GM12875 (cell line): ENCODE measurements around the gene KIF5C.

Experiments
- H3K4me3 ChIP-seq: one replicate; pipeline ENCODE4 v1.5.1; 2011; ENCODE audit warnings: low read depth, low read length, control low read depth
- TF ChIP-seq, protein P1 (sequence below): IDR thresholded peaks from 2 replicates; pipeline ENCODE4 v1.5.1; 2011; ENCODE audit warnings: low read depth, mild to moderate bottlenecking, control low read depth, inconsistent platforms, low read length, moderate library complexity, borderline replicate concordance; ENCODE audit not compliant: insufficient read depth

The KIF5C gene

DNA sequence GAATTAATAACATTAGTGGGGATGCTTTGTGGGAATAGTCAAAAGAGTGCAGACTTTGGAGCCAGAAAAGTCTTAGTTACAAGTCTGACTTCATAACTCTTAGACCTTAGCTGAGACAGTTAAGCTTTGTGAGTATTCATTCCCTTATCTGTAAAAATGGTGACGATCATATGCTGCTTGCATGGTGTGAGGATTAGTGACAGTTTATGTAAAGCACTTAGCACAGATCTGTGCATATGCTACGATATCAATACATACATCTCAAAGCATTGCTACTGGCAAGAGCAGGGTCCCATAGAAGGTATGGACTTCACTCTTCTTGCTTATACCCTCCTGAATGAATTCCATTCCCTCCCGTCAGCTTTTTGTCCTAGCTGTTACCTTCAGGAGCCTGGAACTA is 106.8 kb downstream of the KIF5C start:
- TF ChIP-seq, protein P1, sequence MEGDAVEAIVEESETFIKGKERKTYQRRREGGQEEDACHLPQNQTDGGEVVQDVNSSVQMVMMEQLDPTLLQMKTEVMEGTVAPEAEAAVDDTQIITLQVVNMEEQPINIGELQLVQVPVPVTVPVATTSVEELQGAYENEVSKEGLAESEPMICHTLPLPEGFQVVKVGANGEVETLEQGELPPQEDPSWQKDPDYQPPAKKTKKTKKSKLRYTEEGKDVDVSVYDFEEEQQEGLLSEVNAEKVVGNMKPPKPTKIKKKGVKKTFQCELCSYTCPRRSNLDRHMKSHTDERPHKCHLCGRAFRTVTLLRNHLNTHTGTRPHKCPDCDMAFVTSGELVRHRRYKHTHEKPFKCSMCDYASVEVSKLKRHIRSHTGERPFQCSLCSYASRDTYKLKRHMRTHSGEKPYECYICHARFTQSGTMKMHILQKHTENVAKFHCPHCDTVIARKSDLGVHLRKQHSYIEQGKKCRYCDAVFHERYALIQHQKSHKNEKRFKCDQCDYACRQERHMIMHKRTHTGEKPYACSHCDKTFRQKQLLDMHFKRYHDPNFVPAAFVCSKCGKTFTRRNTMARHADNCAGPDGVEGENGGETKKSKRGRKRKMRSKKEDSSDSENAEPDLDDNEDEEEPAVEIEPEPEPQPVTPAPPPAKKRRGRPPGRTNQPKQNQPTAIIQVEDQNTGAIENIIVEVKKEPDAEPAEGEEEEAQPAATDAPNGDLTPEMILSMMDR, result no peak
- no peak overlapping the region for H3K4me3 ChIP-seq

DNA sequence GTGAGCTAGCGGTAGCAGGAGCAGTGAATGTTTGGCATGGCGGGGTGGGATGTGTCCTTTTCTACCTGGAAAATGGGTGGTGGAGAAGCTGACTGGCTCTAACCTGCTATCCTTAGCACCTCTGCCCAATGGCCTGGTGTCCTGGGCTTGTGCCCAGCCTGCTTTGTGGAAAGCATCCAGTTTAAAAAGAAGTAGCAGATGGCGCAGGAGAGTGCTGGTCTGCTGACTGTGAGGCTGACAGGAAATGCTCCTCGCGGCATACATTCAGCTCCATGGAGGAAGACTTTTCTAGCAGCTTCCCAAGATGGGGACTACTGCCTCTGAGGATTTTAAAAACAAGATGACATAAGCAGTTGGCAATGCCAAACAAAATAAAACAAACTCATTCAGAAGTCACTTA is 107.3 kb downstream of the KIF5C start:
- TF ChIP-seq, protein P1, result no peak
- no peak overlapping the region for H3K4me3 ChIP-seq

DNA sequence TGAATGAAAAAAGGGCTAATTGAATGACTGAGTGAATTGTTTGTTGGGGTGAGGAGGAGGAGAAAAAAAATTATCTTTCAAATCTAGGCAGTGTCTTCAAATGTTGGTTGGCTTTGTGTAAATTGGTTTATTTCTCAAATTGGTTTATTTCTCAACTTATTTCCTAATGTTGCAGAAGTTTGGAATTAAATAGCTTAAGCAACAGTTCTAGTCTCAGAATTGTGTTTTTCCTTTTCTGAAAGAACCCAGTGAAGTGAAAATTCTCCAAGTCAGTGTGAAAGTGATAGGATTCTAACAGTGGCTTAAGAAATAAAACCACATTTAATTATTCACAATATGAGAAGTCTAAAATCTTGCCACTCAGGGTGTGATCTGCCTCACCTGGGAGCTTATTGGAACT is 108.9 kb downstream of the KIF5C start:
- no peak overlapping the region for H3K4me3 ChIP-seq
- TF ChIP-seq, protein P1, result no peak

DNA sequence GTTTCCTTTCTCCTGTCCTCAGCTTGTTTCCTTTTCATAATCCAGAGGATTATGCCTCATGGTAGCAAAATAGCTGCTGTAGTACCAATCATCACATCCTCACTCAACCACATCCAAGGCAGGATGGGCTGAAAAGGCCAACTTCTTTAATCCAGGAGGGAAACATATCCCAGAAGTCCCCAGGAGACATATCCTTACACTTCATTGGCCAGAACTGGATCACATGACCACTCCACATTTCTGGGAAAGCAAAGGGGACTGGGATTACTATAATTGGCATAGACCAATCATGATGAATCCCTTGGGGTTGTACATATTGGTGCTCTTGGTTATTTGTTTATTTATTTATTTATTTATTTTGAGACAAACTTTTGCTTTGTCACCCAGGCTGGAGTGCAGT is 109.4 kb downstream of the KIF5C start:
- no peak overlapping the region for H3K4me3 ChIP-seq
- TF ChIP-seq, protein P1, result no peak

DNA sequence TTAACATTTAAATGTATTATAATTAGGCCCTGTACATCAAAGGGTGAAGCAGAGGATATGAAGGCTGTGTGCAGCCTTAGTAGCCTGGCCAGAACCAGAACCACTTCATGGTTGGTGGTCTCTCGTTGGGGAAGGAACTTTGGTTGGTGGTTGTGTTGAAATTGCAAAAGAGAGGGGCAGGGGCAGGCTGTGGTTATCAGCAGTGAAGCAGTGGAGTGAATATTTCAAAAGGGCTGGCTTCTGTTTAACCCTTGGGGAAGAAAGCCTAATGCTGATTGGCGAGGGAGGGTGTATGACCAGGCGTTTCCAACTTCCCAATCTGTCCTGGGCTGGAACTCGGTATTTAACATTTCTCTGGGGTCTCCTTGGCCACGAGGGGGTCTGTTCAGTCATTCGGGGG is 112.3 kb downstream of the KIF5C start:
- no peak overlapping the region for H3K4me3 ChIP-seq
- TF ChIP-seq, protein P1, result no peak

DNA sequence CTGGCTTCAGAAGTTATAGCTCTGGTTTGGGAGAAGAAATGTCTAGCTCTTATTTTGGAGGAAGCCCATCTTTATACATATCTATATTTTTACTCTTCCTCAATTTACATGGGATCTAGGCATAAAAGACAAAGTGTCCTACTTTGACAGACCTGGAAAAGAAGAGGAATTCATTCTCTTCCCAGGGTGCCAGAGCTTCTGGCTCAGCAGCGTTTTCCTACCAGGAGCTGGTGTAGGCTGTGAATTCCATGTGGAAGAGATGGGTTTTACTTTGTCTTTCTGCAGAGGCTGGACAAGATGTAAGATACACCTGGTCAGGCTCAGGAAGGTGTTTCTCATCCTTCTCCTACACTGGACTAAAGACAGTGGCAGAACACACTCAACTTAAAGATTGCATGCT is 113.3 kb downstream of the KIF5C start:
- TF ChIP-seq, protein P1, result no peak
- no peak overlapping the region for H3K4me3 ChIP-seq

DNA sequence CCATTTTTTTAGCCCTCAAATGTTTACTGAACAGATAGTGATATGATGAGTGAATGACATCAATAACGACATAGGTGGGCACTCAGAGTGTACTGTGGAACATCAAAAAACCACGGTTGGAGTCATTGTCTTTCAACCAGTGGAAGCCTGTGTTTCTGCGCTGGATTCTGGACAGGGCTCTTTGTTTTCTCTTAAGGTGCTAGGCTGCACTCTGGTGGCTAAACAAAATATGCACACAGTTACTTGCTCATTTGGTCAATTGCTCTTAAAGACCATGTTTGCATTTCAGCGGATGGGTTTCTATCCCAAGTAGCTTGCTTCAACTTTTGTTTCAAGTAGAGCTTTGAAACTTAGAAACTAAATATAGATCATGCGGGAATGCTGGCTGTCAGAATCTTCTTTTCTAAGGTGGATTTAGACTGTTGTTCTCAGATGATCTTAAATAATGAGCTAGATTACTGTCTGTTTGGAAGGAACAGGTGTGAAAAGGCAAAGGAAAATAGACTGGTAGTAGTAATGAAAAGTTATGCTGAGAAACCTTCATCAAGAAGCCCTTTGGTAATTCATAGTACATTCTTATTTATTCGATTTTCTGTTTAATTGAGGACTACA is 115.0 kb downstream of the KIF5C start:
- TF ChIP-seq, protein P1, result peak; percentile 65
- H3K4me3 ChIP-seq, result no peak overlapping the region
